Activated CD8-positive, alpha-beta memory T cell treated with anti-CD3 and anti-CD28 coated beads, Interleukin-2, amount 50 U/mL, for 1 hour (primary cell): ENCODE results near the gene LIPE.
"Not testable (repeated sequence)": the region's sequence is repeated elsewhere in the genome, so short reads cannot be mapped to it uniquely, and the experiment has no call there.

Experiments used
- DNase-seq: peaks from one replicate; pipeline ENCODE4 v3.0.0-alpha.2; 2020; ENCODE audit errors: extremely low read depth

LIPE gene

DNA sequence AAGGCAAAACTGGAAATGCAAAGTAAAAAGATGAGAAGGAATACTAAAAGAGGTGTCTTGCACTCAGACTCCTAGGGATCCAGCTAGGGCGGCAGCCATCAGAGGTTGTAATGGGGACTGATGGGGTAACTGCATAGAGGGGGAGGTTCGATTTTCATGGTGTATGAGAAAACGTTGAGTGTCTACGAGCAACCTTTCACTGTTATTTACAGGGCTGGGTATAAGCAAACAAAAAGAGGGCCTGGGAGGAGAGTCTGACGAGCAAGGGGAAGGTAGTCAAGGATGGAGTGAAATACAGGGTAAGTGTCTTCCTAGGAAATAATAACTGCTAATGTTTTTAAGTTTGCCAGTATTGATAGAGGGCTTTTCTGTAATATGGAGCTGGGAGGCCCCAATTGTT lies 21.1 kb upstream of the LIPE start:
- not testable (repeated sequence) for DNase-seq

DNA sequence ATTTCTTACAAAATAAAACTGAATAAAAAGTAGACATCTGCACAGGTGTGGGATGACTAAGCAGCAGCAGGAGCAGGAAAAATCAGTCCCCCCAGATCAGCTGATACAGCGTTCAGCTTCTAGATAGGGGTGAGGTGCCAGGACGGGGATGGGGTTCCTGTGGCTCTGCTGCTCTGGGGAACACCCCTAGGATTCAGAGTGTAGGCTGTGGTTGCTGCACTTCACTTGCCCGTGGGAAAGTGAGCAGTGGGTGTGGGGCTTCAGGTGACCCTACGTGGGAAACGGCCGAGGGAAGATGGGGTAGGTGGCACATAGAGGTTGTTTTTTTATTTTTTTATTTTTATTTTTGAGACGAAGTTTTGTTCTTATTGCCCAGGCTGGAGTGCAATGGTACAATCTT lies 18.8 kb upstream of the LIPE start:
- DNase-seq, result no peak

DNA sequence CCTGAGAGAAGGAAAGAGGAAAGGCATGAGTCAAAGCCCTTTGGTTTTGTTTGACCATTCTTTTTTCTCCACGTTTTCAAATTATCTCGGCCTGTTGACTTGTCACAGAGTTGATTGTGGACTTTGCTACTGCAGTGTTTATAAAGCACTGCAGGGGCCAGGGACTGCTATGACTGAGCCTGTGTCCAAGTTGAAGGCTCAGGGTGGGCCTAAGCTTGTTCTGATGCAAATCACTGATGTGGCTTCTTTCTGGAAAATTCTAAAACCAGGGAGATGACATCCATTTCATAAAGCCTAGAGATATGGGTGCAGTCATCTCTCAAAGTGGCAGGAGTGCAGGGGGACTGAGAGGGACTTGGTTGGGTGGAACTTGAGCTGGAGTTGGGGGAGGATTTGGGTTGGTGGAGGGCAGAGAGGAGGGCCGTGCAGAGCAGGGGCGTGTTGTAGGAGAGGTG lies 16.8 kb upstream of the LIPE start:
- DNase-seq, result no peak

DNA sequence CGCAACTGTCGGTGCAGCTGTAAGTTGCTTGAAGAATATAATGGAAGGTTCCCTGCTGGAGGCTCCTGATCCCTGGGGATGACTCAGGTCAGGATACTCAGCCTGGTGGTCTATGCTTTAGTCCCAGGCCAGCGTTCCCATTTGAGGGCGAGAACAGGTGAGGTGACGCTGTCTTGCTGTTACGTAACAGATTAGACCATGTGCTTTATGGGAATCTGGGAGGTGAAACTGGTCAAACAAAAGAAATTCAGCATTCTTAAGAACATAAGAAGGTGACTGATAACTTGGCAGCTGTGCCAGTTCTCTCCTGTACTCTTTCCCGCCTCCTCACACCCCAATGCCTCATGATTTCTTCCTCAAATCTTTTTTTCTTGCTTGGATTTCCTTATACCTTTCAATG lies 15.6 kb upstream of the LIPE start, which contains the start of gene CXCL17:
TSS of gene CXCL17 (minus strand) at position 114 of the 400 bp plus-strand sequence. CDS start 114 bp downstream, outside the sequence.
- no peak for DNase-seq

DNA sequence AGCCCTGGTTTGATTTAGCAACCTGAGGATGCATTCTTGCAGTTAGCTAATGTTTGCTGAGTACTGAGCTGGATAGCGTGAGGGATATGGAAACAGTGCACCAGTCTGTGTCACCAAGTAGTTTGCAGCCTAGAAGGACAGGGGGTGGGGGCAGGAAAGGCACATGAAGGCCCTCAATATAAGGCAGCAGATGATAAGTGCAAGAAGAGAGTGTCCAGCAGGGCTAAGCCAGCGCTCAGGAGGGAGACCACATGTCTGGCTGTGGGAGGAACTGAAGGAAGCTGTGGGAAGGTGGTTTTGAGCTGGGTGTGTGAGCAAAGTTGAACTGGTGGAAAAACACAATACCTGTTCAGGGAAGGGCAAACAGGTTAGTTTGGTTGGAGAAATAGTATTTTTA lies 13.9 kb upstream of the LIPE start:
- no peak for DNase-seq

DNA sequence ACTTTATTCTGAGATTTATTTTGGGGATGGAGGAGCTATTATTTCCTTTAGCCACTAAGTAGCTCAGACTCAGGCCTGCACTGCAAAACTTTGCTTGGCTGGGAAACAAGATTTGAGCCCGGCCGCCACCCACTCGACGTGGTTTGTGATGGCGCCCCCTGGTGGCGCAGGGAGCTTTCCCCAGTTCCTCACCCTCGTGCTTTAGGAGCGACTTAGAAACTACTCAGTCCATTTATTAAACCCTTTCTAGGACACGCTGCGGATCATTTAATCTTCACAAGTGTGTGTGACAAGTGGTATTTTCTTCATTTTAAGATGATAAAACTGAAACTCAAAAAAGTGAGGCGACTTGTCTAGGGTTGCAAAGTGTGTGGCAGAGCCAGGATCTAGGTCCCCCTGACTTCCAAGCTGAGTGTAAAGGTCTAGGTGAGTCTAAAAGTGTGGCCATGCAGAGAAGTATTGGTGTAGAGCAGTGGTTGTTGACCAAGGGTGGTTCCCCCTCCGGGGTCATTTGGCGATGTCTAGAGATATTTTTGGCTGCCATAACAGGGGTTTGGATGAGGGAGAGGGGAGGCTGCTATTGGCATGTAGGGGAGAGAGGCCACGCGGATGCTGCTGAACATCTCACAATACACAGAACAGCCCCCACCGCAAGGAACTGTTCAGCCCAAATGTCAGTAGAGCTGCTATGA lies 13.3 kb upstream of the LIPE start:
- DNase-seq, result peak; percentile 49

DNA sequence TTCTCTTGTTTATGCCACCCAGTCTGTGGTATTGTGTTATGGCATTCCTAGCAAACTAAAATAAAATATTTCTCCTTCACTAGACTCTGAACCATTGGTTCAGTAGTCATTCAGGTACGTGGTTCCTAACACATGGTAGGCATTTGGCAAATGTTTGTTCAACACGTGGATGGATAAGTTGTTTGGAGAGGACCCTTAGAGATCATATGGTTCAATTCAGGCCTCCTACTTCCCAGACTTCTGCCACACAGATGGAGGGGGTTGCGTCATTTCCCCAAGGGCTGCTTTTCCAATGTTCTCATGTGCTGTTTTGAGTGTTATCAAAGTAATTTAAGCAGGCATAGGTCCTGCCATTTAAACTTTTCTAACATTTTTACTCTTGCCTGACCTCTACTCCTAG lies 8.8 kb upstream of the LIPE start:
- DNase-seq, result no peak

DNA sequence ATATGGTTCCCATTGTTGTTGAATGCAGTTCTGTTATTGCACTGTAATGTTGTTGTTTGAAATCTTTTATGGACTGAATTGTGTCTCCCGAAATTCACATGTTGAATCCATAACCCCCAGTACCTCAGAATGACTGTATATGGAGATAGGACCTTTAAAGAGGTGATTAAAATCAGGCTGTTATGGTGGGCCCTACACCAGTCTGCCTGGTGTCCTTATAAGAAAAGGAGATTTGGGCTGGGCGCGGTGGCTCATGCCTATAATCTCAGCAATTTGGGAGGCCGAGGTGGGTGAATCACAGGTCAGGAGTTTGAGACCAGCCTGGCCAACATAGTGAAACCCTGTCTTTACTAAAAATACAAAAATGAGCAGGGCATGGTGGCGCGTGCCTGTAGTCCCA lies 8.1 kb upstream of the LIPE start:
- DNase-seq, result no peak

DNA sequence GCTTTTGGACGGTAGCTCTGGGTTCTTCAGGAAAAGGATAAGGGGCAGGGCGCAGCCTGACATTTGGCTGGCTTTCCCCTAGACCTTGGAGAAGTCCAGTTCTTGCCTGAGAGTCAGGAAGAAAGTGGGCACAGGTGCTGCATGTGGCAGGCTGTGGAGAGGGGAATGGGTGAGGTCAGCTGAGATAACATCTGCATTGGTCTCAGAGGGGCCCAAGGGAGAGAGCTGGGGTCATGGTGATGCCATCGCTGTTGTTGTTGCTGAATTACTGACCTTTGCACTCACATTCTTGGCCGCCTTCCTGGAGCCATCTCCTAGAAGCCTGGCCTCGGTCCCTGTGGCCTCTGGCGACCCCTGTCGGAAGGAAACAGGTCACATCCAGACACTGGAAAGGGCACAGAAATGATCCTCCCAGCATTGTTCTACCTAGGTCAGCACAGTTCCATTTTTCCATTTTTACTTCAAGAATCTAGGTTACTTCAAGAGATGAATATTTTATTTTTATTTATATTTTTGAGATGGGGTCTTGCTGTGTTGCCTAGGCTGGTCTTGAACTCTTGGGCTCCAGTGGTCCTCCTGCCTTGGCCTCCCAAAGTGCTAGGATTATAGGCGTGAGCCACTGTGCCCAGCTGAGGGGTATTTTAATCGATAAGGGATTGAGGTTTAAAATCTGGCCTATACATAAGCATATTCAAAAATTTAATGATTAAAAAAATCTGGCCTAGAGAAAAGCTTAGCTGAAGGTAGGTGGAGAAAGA lies 6.5 kb upstream of the LIPE start:
- DNase-seq, result no peak

DNA sequence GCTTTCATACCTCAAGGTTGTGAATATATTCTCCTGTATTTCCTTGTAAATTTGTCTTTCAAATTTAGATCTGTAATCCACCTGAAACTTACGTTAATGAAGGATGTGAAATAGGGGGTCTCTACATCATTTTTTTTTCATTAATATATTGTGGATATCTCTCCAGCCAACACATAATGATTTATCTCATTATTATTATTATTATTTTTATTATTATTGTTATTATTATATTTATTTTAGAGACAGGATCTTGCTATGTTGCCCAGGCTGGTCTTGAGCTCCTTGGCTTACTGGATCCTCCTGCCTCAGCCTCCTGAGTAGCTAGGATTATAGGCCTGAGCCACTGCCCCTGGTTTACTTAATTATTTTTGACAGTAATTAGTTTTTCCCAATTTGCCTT lies 4.3 kb upstream of the LIPE start:
- DNase-seq, result no peak

DNA sequence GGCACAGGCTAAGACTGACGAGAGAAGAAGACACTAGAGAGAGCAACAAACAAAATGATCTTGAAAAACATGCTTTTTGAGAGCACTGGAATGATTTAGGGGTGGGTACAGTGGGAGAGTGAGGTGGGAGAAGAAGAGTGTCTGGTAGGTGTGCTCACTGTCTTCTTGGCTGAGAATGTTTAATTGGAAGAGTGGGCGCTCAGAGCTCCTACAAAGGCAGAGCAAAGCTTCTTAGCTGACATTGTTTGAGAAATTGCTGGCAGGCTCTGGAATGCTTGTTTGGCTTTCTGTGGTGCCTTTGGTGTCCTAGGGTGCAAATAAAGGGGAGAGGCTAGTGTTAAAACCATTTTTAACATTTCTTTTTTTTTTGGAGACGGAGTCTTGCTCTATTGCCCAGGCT lies 1.5 kb upstream of the LIPE start:
- no peak for DNase-seq

DNA sequence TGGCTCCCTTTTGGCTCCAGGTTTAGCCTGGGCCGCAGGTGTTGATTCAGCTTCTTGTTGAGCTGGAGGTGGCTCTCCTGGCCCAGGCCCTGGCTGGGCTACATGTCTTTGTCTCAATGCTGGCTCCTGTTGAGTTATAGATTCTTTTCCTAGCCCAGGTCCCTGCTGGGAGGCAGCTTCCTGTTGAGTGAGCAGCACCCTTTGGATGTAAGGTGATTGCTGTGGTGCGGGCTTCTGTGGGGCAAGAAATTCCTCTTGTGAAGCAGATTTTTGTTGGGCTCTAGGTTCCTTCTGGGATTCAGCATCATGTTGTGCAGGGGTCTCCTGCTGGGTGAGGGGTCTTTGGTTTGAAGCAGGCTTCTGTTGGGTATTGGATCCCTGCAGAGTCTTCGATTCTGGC lies 545 bp downstream of the LIPE start:
- DNase-seq, result no peak

DNA sequence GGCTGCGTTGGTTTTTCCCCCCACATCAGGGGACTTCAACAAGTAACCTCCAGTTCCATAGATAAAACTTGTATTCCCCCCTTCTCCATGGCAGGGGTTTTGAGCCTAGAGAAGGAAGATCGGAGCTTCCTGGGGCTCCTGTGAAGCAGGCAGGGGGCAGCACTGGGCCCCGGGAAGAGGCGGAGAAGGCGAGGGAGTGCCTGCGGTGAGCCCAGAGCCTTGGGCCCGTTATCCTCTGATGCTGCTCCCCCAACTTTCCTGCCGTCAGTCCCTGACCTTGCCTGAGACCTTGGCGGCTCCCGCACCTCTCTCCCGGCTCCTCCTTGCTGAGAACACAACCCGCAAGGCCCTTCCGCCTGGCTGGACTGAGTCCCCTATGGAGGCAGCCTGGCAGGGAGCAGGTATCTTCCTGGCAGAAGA lies 2.5 kb downstream of the LIPE start:
- DNase-seq, result no peak

DNA sequence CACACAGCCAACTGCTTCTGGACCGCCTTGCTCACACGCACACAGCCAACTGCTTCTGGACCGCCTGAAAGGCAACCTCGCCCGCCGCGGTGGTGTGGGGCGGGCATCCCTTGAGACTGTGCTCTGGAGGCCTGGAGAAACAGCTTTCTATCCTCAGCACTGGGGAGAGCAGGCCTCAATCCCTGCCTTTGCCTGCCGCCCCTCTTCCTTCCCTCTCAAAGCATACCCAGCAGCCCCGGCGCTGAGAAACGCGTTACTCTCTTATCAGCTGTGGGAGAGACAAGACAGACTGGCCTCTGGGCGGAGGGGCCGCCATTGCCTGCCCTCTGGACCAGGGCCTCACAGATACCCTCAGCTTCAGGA lies 2.9 kb downstream of the LIPE start:
- DNase-seq, result no peak

DNA sequence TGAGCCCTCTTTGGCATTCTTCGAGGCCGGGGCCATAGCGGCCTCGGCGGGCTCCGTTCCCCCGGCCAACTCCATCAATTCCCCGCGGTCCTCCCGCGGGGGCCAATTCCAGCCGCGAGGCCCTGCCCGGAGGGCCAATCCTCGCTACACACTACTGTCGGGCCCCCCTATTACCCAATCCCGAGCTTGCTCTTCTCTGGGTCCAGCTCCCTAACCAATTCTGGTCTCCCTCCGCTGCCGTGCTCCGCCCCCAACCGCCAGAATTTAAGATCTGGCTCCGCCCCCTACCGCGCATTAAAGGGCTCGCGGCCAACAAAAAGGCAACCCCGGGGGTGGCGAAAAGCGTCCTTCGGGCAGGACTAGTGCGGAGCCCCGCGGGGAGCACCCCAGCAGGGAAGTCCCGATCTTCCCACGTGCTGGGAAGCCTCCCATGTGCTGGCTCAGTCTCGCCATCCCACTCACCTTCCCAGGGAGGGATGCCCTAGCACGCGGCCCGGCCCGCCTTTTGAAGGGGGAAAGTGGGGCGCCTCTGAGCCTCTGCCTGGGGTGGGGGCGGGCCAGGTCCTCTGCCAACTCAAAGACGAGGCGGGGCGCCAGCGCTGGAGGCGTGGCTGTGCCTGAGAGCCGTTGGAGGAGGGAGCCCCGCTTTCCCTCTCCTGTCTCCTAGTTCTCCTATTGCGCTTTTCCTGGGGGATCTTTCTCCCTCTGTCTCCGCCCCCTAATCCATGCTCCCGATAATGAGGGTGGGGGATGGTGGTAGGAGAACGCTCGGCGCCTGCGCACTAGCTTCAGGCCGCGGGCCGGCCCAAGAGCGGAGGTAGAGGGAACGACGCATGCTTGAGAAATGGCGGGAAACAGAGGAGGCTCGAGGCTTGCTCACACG lies 3.5 kb downstream of the LIPE start:
- peak; percentile 85 for DNase-seq

DNA sequence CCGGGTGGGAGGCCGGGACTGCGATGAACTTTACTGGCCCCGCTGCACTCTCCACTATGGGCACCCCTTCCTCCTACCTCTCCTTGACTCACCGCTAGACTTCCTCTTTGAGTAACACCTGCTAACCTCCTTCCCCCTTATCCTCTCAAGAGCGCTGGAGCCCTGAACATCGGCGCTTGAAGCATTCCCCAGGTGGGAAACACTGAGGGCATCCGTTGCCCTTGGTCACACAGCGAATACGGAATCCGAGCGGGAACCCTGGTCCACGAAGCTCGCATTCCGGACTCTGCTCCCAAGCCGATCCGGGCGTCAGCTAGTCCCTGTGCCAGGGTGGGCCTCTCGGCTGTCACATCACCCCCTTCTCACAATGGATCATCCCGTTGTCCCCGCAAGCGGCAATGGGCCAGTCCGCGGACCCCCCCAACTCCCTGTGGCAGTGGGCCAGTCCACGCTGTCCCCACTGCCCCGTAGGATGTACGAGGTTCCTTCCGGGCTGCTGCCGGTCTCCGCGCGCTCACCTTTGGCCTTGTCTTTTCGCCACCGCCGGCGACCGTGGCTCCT lies 4.2 kb downstream of the LIPE start:
- DNase-seq, result no peak

DNA sequence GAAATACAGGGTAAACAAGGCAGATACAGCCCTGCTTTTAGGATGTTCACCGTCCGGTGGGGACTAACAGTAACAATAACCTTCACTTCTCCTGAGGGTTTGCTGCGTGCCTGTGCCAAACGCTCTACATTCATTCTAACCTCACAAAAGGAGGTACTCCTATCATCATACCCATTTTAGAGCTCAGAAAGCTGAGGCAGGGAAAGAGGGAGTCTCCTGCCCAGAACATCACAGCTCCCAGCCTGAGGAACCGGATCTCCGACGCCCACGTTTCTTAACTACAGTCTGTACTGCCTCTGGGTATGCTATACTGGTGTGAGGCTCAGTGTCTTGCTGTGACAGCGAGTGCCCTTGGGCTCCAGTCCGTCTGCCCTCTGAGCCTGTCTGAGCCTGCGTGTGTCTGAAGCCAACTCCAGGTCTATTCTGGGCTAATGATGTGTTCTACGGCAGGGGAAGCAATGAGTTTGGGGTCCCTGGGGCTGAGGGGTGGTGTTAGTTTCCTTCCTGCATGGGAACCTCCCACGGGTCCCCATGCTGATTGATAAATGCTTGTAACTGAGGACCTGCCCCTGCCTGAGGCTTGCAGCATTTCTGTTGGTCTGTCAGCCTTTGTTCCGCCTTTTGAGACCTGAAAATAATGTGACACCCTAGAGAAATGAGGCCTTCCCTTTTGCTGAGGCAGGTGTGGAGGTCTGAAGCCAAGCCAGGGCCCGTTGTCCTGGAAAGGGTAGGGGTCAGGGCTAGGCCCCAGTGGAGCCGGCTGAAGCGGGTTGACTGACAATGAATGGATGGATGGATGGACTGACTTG lies 4.9 kb downstream of the LIPE start:
- no peak for DNase-seq

DNA sequence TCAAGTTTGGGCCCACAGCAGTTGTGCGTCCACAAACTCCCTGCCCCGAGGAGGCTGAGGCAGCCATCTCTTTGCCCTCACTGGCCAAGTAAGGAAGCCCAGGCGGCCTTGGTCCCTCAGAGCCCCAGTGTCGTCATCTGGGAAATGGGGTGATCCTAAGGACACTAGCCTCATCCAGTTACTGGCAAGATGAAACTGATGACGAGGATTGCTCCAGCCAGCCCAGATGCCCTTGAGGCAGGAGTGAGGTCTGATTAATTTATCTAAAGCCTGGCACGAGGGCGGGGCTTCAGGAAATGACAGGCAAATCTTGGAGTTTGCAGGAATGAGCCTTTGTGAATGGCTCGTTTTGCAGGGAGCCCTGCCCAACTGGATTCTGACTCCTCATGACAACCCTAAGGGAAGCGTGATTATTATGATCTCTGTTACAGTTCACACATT lies 5.6 kb downstream of the LIPE start:
- DNase-seq, result no peak

DNA sequence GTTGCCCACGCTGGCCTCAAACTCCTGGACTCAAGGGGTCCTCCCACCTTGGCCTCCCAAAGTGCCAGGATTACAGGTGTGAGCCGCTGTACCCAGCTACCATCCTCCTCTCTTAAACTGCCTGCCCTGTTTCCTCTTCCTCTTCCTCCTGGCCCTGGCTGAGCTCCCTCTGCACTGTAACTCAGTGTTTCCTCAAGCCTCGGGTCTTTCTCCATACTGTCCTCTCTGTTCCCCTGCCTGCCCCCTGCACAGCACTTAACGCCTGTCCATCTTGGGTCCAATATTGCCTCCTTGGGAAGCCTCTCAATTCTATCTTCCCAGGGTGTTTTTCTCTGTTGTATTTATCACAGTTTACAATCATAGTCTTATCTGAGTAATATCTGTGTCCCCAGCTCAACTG lies 6.1 kb downstream of the LIPE start:
- no peak for DNase-seq

DNA sequence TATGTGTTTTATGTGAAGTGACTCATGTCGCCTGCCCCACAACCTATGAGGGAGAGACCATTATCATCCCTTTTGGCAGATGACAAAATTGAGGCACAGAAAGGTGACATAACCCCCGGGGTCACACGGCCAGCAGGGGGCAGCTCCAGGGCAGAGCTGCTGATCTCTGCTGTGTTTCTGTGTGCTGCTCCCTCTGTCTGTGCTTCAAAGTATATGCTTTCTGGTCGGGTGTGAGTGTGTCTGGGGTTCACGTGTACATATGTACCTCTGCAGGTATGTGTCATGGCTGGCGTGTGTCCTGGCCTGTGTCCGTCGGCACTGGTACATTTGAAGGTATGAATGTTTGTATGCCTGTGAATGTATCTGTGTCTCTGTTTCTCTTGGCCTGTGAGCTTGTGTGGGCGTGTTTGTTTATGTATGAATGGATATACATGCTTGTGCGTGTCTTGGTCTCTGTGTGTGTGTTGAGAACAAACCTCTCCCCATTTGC lies 7.1 kb downstream of the LIPE start:
- no peak for DNase-seq

DNA sequence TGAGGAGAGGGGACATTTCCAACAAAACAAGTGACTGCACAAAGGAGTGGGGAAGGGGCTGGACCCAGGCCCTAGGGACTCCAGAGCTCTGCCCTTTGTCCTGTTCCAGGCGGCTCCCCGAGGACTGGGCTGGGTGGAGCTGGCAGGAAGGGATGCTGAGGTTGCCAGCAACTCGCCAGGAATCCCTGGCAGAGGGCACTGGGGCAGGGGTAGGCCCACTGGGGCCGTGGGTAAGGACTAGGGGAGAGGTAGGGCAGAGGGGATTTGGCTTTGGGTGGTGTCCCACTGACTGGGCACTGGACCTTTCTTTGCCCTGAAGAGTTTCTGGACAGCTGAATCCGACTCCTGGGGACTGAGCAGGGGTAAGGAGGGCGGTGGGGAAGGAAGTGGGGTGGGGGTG lies 7.9 kb downstream of the LIPE start:
- DNase-seq, result no peak
